ENCODE measurements around the gene FXYD2.

FXYD2 gene

GRCh38 chr11:117806846-117807245 is 17.7 kb downstream of the FXYD2 start:
- CTCF ChIA-PET: interaction anchor here (0.5 to 3.7 kb wide), 14 partner anchors 9 to 380 kb away, joined by 3 to 56 read pairs (median 4); no protein-coding TSS in a partner anchor
- TF ChIP-seq CTCF (conservative IDR thresholded peaks at IDR 0.05; ENCODE audit: low read depth): no peak
- POLR2A ChIA-PET (ENCODE audit: low non-redundant PET): no interaction called here
- no peak for DNase-seq (ENCODE audit: low spot score)
- H3K27ac ChIP-seq: no peak overlapping the region

- no peak overlapping the region for H3K27ac ChIP-seq
- no peak for TF ChIP-seq CTCF (conservative IDR thresholded peaks at IDR 0.05; ENCODE audit: low read depth)
- DNase-seq (ENCODE audit: low spot score): no peak
- ChIA-PET CTCF (interaction anchor here (0.5 to 1.8 kb wide), 3 partner anchors 12 to 513 kb away, joined by 3 to 7 read pairs (median 5); no protein-coding TSS in a partner anchor), POLR2A (ENCODE audit: low non-redundant PET) (no interaction called here)
These were observed 19.5 kb downstream of the FXYD2 start for GRCh38 chr11:117805045-117805444.

- POLR2A ChIA-PET (ENCODE audit: low non-redundant PET): no interaction called here
- no peak overlapping the region for H3K27ac ChIP-seq
- no peak for TF ChIP-seq CTCF (conservative IDR thresholded peaks at IDR 0.05; ENCODE audit: low read depth)
- CTCF ChIA-PET: interaction anchor here (0.7 to 1.8 kb wide), 3 partner anchors 14 to 377 kb away, joined by 3 to 7 read pairs (median 5); no protein-coding TSS in a partner anchor
- no peak for DNase-seq (ENCODE audit: low spot score)
These were observed 20.6 kb downstream of the FXYD2 start for GRCh38 chr11:117803896-117804295.

- ChIA-PET POLR2A (ENCODE audit: low non-redundant PET) (no interaction called here), CTCF (interaction anchor here (0.6 to 1.4 kb wide), 2 partner anchors 19 to 373 kb away, joined by 3 to 4 read pairs; no protein-coding TSS in a partner anchor)
- no peak for TF ChIP-seq CTCF (conservative IDR thresholded peaks at IDR 0.05; ENCODE audit: low read depth)
- no peak overlapping the region for H3K27ac ChIP-seq
- no peak for DNase-seq (ENCODE audit: low spot score)
These were observed 24.9 kb downstream of the FXYD2 start for GRCh38 chr11:117799634-117800033.

- ChIA-PET POLR2A (ENCODE audit: low non-redundant PET) (no interaction called here), CTCF (interaction anchor here (1.0 kb wide), 1 partner anchor 11 kb away, joined by 5 read pairs; no protein-coding TSS in a partner anchor)
- DNase-seq (ENCODE audit: low spot score): no peak
- TF ChIP-seq CTCF (conservative IDR thresholded peaks at IDR 0.05; ENCODE audit: low read depth): no peak
- no peak within 1 kb of the TSS for H3K27ac ChIP-seq
These were observed 27.5 kb downstream of the FXYD2 start, which contains the start of gene DSCAML1 for GRCh38 chr11:117796872-117797529. Gene DSCAML1 (minus strand): TSS chr11:117797216. CDS start chr11:117797079, 137 bp downstream.

- no peak for DNase-seq (ENCODE audit: low spot score)
- CTCF ChIA-PET: no interaction called here
- TF ChIP-seq CTCF (conservative IDR thresholded peaks at IDR 0.05; ENCODE audit: low read depth): no peak
- H3K27ac ChIP-seq: no peak overlapping the region
- POLR2A ChIA-PET (ENCODE audit: low non-redundant PET): no interaction called here
These were observed 28.1 kb downstream of the FXYD2 start for GRCh38 chr11:117796456-117796871.

Data from RWPE1 (cell line).